Ecto neural progenitor cell (in vitro differentiated cells): ENCODE results near the gene EVI2B.
"Not testable (repeated sequence)": the region's sequence is repeated elsewhere in the genome, so short reads cannot be mapped to it uniquely, and the experiment has no call there.

ENCODE experiments used
- DNase-seq: peaks from one replicate; pipeline ENCODE4 v3.0.0-alpha.2; 2018; ENCODE audit warnings: low spot score

Gene EVI2B

GRCh38 chr17:31310260-31310659, 3.6 kb downstream of the EVI2B start:
- DNase-seq = no peak

DNA sequence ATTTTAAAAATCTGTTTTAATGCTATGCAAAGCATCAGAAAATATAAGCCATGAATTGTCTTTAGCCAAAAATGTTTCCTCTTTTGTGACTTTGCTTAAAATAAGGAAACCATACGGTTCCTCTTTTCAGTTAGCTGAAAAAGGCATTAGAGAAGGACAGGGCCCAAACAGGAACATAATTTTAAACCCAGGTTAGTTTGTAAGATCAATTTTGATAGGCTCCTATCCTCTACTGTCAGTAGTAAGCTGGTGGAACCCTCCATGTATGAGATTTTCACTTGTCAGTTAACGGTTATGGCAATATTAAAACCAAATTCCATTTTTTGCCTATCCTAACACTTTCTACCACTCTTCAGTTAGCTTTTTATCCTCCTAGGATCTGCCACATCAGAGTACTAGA, 4.3 kb downstream of the EVI2B start:
- DNase-seq = no peak

DNA sequence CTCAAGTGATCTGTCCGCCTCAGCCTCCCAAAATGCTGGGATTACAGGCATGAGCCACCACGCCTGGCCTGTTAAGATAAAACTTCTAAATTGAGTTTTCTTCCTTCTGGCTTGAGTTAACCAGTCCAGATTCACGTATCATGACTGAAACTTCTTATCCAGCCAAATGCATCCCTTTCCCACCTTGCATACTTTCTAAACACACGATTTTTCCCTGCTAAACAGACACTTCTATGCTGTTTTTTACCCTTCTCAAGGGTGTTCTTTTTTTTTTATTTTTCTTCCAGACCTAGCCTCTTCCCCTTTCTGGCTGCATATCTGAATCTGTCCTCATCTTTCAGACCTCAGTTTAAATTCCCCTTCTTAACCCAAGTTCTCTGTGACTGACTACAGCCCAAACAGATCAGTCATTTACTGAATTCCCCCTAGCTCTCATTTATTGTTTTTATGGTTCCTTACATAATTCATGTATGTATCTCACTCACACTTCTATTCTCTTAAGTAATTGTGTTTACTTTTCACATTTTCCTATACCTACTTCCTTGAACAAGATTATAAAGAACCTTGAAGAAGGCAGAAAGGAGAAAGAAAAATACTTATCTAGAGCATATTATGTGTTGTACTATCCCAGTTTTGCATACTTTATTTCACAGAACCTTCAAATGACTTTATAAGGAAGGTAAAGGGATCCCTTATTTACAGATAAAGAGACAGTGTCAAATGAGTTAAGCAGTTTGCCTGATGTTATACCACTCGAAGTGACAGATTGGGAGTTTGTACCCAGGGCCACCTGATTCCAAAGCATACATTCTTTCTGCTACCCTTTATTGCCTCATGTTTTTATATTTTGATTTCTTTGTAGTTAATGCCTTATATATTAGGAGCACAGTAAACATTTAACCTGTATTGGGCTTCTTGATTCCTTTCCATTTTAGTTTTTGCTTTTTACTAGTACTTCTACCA, 5.2 kb downstream of the EVI2B start:
- DNase-seq = no peak

DNA sequence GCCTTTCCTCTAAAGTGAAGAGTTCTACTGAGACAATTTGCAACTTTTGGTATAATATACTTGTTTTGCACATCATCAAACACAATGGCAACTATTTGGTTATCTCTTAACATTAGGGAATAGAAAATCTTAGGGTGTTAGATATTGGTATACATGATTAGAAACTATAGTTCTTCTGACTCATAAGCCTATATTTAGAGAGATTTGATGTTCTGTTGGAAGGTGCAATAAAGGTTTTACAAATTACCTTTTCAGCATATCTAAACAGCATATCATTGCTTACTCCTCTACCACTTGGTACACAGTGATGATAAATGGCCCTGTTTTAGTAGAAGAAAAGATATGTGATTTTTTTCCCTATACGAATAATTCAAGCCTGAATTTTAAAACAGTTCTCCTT, 6.2 kb downstream of the EVI2B start:
- DNase-seq = no peak

- no peak for DNase-seq
These were observed 14.2 kb downstream of the EVI2B start for GRCh38 chr17:31299624-31300023.

GRCh38 chr17:31297090-31297489, 16.8 kb downstream of the EVI2B start, which contains the start of gene OMG:
Gene OMG, minus strand, starts transcription at chr17:31297239. Its CDS starts 908 bp downstream, at chr17:31296331.
- no peak for DNase-seq

- DNase-seq = no peak
These were observed 17.7 kb downstream of the EVI2B start for GRCh38 chr17:31296142-31296541.

- no peak for DNase-seq
These were observed 18.4 kb downstream of the EVI2B start for GRCh38 chr17:31295489-31295871.

DNA sequence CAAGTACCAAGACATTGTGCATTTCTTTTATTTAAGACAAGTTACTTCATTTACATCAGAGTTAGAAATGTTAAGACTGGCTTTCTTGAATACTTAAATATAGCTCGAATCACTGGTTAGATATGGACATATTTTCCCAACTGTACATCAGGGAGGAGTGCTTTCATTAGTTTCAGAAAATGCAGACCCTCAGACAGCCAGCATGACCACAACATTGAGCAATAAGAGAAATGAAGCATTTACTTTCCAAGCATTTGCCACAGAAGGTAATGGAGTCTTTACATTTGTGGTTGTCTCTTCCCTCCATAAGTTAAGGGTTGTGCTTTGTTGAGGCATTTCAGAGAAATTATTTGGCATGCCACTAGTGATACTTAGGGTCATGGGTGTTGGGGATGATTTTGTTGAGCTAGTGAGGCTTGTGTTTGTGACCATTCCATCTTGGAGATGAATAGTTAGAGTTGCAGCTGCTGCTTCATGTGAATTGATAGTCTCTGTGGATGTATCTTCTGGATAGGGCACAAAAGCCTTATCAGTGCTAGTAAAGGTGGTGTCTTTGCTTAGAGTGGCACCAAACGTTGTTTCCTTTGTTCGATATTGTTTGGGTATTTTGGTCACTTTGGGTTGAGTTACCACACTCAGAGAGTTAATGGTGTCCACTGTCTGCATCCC, 18.9 kb downstream of the EVI2B start:
- DNase-seq = no peak

- no peak for DNase-seq
These were observed 19.6 kb downstream of the EVI2B start for GRCh38 chr17:31294231-31294630.

GRCh38 chr17:31293581-31293980, 20.3 kb downstream of the EVI2B start:
- no peak for DNase-seq

DNA sequence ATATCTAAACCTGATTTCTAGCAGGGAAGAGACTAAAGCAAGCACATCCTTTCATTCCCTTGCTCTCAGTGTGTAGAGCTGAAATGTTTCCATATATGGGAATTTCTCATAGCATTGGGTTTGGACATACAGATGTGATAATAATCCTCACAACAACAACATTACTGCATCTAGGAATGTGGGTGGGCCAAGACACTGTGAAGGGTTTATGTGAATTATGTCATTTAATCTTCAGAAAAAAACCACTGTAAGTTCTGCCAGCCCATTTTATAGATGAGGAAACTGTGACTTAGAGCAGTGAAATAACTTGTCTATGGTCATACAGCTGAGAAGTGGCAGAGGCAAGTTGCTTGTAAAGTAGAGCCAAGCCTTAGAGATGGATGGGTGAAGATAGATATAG, 22.0 kb downstream of the EVI2B start:
- no peak for DNase-seq

DNA sequence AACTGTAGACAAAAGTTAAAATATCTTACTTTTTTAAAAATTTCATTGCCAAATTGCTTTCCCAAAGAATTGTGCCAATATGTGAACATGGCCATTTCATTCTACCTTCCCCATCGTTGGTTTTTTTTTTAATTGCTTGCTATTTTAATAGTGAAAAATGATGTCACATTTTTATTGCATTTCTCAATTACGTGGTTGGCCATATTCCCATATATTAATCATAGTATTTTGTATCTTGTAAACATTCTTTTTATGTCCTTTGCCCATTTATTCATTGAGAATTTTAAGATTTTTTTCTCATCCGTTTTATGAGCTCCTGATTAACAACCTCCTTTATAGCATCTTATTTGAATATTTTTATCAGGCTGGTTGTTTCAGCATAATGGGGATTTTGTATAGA, 24.1 kb downstream of the EVI2B start:
- DNase-seq = no peak

- DNase-seq = not testable (repeated sequence)
These were observed 25.9 kb downstream of the EVI2B start for GRCh38 chr17:31287932-31288331.

DNA sequence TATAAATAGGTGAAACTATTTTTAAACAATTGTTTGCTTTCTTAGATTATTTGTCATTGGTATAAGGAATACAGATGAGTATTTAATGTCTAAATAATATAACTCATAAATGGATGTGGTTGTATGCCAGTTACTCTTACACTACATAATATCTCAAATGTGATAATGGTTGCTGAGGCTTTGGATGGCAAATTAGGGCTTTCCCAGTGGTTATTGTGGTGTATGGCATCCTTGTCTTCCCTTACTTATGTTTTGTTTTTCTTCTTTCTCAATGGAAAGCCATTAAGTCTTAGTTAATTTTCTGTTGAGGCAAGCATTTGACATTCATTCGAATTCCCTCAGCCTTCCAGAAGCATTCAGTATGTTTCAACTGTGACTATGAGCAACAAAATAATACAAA, 27.3 kb downstream of the EVI2B start:
- no peak for DNase-seq

GRCh38 chr17:31283841-31284240, 30.0 kb downstream of the EVI2B start:
- DNase-seq = no peak

DNA sequence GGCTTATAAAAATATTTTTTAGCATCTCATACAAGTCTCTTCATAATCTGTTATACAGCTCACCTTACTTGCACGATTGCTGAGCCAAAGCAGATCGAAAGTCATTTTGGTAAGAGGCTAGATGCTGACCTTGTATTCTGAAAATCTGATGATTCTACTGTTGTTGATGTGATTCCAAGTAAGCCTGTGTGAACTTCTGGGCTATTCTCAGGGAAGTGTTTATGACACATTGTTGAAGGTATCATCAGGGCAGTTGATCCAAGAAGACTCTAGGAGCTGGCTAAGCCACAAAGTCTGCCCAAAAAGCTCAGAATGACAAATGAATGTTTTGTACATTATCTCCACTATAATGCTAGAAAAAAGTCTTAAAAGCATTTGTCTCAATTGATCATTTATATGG, 32.8 kb downstream of the EVI2B start:
- DNase-seq = no peak

DNA sequence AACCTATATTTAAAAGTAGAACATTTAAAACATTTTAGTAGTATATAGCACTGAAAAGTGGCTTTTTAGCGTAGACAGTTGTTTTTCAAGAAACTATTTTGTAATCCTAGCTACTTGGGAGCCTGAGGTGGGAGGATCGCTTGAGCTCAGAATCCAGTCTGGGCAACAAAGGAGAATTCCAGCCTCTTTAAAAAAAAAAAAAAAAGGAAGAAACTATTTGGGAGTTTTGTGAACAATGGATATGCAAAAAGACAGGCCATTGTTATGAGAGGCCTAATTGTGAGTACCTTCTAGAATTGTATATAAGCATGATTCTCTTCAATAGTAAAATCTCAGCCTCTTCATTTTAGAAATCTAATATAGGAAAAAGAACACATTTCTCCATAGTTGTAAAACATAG, 34.5 kb downstream of the EVI2B start:
- no peak for DNase-seq

GRCh38 chr17:31275116-31275515, 38.7 kb downstream of the EVI2B start:
- DNase-seq = no peak

DNA sequence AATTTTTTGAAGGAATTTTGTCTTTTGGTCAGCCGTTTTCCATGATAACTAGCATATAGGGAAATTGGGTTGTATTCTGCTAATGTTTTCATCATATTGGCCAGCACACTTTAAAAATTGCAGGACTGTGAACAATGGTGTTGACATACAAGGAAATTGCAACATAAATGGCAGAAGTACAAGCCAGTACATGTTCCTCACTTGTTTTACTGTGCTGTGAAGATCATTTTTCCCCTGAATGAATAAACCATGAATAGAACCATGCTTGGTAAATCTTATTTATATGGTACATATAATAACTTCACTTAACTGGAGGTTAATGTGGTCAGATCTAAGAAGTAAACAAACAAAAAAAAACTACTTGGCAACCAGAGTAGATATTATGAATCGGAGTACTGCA, 39.6 kb downstream of the EVI2B start:
- DNase-seq = no peak

- no peak for DNase-seq
These were observed 40.3 kb downstream of the EVI2B start for GRCh38 chr17:31273516-31273915.

DNA sequence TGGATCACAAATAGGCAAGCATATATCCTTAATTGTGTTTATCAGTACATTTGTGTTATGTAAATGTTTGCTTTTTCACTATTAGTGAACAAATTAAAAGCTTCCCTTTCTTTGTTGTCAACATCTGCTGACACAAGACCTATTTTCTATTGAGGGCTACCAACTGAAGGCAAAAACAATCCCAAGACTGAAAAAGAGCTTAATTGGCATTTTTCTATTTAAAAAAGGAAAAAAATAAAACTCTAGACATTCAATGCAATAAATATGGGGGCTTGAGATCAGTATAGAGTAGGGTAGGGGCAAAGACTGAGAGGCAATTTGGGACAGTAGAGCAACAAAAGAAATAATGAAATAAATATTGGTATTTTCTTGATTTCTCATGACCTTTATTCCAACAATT, 41.1 kb downstream of the EVI2B start:
- DNase-seq = no peak

GRCh38 chr17:31272236-31272635, 41.6 kb downstream of the EVI2B start:
- DNase-seq = no peak
